GM18520 (cell line): ENCODE measurements around the gene EFS.

Source experiments
- ATAC-seq: cut with Tn5 transposase; IDR thresholded peaks from one replicate; pipeline ENCODE4 v1.9.1; 2021; ENCODE audit not compliant: unreplicated experiment

Gene EFS

GRCh38 chr14:23306412-23307145, 58.4 kb downstream of the EFS start, which contains the start of gene BCL2L2:
TSS of gene BCL2L2 (plus strand) at chr14:23306833. CDS start at chr14:23307768, 935 bp downstream.
- ATAC-seq: no peak
